GM18519 (cell line): ENCODE results near the gene VIPR1.

Experiments
- ATAC-seq: cut with Tn5 transposase; IDR thresholded peaks from one replicate; pipeline ENCODE4 v1.9.1; 2021; ENCODE audit warnings: mild to moderate bottlenecking, moderate library complexity; ENCODE audit not compliant: unreplicated experiment, low FRiP score

The VIPR1 gene

DNA sequence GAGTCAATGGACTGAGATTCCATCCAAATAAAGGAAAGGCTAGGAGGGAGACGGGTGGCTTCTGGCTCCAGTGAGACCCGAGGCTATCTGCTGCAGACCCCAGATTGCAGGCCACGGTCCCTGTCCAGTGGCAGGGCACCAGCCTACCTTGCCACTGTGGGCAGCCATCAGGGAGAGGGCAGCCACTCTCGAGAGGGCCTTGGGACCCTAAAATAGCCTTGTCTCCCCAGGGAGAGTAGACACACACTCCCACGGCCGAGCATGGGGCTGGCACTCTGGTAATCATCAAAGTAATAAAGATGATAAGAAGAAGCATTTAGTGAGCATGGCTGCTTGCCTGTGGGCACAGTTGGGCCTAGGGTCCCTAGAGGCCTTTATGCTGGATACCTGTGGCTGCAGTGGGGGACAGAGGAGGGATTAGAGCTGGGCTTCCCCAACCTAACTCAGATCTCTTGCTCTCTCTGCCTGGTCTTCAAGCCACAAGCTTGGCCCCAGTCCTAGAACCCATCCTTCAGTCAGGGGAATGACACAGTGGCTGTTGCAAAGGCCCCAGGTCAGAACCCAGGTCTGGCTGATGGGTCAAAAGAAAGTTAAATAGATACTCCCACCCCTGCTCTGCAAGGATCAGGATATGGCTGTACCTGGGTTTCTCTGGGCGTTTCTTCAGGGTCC, 9.2 kb upstream of the VIPR1 start:
- ATAC-seq = no peak

DNA sequence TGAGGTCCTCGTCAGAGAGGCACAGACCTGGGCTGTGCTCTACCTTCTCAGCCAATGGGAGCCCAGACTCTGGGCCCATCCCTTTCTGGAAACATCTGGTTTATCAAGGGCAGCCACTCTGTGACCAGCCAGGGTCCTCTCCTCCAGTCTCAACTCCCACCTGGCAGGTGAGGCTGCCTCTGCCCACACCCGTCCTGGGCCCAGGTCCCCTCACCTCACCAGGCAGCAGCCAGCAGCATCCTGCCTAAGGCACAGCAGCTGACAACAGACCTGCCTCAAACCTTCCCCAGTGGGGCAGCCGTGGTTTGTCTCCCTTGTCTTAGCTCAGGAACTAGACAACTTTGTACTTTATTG, 8.7 kb upstream of the VIPR1 start:
- no peak for ATAC-seq

DNA sequence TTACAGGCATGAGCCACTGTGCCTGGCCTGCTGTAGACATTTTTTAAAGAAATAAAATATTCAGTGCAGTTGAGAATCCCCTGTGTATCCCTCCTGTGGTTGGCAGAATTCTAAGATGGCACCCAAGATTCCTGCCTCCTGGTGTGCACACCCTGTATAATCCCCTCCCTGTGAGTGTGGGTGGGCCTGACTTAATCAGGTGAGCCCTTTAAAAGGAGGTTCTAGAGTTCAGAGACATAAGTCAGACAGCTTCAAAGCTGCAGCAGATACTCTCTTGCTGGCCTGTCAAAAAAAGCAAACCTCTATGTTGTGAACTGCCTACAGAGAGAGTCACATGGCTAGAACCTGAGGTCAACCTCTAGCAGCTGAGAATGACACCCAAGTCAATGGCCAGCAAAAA, 7.0 kb upstream of the VIPR1 start:
- ATAC-seq = no peak

DNA sequence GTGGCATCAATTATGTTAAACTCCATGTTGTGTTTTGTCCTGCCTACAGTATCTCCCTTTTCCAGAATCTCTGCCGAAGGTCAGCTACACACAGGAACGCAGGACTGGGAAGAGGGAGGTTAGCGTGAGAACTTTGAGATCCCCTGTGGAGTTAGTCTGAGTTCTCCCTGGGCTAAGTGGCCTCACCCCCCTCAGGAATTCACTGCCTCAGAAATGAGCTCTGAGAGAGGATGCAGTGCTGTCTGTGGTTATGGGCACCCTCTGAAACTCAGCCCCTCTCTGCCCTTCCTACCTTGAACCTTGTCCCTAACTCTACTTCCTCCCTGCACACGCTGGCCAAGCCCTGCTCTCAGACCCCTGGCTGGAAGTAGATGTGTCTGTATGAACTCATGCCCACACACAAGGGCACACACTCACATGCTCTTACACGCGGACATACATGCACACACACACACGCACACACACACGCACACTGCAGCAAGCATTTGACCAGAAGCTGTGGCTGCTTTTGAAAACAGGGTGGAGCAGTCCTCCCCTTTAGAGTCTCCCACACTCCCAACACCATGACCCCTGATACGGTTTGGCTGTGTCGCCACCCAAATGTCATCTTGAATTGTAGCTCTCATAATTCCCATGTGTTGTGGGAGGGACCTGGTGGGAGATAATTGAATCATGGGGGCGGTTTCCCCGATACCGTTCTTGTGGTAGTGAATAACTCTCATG, 5.3 kb upstream of the VIPR1 start:
- ATAC-seq = no peak

DNA sequence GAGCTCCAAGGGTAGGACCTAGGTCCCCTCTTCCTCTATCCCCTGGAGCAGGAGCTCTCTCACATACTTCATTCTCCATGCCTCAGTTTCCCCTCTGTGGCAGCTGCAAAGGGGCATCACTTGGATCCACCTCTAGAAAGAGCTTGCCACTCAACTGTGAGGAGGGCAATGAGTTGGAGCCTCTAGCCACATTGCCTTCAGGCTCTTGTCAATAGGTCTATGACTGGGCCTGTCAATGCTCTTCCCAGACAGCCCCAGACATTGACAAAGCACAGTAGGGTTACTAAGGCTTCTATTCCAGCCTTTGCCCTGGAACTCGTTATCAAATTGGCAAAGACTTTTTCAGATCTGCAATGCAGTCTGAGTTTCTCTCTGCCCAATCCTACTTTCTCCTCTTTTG, 4.4 kb upstream of the VIPR1 start:
- ATAC-seq = no peak

DNA sequence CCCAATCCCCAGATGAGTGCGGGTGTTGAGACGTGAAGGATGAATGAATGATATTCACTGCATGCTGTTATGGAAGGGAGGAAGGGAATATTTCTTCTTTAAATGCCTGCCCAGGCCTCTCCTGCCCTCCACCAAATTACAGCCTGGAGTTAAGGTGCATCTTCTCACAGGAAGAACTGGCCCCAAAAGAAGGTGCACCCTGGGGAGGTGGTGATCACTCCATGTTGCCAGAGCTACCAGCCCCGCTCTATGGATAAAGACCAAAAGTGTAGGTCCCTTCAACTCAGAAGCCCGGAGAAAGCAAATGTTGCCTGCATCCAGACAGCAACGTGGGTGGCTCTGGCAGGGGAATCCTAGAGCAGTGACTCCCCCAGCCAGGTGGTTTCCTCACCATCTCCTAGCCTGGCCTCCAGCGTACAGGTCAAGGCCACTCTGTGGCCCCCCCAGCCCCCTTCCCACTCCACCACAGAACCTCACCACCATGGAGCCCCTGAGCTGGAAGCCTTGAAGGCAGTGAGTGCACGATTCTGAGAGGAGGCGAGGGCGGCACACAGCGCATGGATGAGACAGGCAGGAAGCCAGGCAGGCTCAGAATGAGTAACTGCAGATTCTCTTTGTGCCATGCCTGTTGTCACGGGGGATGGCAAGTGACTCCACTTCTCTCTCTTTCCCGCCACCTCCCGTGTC, 3.5 kb upstream of the VIPR1 start:
- no peak for ATAC-seq

DNA sequence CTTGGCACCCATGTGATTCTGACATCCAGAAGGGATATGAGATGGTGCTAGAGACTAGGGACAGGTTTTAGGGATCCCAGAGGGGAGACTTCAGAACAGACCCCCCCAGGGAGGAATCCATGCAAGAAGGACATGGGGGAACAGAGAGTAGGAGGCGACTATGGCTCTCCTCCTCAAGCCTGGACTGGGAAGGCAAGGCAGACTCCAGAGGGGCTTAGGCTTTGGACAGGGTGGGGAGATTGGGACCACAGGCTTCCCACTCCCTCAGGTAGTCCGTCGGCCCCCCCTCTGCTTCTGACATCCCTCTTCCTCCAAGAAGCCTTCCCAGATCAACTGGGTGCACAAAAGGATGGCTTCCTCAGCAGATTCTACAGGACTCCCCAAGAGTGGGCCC, 3.0 kb upstream of the VIPR1 start:
- ATAC-seq = no peak

DNA sequence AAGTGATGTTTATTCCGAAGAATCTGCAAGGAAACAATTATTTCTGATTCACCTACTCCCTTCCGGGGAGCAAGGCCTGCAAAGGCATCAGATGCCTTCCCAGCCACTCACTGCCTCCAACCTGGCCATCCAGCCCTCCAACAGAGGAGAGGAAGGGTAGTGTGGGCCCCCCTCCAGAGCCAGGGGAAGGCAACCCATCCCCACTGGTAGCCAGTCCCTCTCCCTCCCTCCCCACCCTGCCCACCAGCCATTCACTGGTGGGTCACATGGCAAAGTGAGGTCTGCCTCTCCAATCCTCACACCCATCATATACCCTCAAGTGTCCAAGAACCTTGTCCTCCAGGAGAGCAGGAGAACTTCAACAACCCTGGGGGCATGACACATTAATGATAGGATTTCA, 2.4 kb upstream of the VIPR1 start:
- ATAC-seq = no peak

DNA sequence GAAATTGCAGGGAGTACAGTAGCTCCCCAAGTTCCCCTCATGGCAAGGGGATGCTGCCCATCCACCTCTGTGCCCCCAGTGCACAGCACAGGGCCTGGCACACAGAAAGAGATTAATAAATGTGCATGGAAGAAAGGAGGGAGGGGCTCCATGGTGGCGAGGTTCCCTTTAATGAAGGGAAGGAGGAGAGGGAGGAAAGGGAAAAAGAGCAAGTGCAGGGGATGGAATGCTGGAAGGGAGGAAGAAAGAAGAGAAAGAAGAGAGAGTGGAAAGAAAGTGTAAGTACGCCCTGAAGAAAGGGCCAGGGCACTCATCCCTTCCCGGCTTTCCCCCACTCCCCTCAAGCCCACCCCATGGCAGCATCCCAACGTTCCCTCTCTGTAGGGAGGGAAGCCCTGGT, 1.5 kb upstream of the VIPR1 start:
- no peak for ATAC-seq

DNA sequence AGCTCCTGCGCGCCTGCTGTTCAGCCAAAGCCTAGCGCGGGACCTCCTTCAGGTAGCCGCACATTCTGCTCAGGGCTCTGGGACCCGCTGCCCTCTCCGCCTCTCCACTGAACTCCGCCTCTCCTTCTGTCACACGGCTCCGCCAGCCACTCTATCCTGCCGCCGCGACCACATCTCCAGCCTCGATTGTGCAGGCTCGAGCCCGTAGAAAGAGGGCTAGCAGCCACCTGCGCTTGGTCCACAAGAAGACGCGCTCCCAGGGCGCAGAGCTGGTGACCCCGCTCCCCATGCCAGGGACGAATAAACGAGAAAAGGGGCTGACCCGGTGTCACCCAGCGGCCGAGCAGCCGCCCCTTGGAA, 1.1 kb upstream of the VIPR1 start:
- ATAC-seq = no peak

DNA sequence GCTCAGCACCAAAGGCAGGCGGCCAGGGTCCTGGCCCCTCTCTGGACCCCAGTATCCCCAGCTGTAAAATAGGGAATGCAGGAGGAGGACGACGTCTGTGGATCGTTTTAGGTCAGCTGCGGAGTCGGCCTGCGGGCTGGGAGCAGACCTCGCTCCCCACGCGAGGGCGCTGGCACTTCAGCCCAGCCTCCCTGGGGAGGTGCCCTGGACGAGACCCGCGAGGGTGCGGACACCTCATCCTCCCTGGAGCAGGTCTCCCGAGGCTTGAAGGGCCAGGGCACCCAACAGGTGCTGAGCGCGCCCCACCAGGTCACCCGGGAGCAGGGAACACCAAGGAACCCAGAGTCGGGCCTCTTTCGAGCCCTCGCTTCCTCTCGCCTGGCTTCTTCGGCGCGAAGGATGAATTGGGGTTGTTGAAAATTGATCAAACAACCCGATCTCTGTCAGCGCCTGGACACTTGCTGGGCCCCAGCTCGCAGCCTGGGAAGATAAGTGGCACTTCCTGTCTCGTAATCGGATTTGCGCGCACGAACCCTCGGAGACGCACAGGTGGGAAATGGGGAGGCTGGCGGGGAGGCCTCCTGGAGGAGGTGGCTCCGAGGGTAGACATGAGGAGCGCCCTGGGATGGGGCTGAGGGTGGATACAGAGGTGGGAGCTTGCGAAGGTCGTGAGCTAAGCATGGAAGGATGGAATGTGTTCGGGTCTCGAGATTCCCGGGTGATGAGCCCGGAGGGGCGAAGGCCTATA, 588 bp upstream of the VIPR1 start:
- no peak for ATAC-seq

DNA sequence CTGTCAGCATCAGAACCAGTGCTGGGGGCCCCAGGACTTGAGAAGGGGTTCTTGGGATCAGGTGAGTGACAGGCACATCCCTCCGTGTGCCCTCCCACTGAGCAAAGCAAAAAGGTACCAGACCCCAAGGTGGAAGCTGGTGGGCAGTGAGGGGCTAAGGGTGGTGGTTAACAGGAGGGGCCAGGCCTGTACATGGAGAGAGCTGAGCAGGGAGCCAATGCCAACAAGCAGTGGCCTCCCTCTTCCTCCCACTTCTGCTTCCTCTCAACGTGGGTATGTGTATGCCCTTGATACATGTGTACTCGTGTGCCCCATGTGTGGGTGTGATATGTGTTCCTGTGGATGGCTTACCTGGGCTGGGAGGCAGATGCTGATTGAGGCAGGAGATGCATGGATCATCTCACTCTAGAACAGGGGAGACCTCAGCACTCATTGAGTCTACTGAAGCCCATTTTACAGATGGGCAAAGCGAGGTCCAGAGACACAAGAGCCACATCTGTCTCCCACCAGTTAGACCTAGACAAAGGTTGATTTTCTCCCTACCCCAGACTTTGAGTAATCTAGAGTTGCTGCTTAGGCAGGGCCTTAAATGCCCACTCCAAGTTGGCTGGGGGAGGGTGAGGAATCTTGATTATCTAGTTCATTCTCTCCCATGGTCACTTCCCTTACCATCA, 945 bp downstream of the VIPR1 start:
- ATAC-seq = no peak

DNA sequence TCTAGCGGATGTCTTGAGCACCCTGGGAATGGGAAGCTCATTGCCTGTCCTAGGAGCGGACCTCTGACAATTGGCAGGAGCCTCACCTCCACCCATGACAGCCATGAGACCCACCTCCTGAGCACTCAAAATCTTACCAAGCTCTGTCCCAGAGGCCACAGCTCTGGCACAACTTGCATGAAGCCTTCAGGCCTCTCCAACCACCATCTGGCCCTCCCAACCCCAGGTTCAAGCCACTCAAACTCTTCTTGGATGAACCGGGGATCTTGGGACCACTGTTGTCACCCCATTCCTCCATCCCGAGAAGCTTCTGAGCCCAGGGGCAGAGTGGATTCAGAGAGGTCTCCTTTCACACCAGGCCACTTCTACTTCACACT, 1.5 kb downstream of the VIPR1 start:
- ATAC-seq = no peak

DNA sequence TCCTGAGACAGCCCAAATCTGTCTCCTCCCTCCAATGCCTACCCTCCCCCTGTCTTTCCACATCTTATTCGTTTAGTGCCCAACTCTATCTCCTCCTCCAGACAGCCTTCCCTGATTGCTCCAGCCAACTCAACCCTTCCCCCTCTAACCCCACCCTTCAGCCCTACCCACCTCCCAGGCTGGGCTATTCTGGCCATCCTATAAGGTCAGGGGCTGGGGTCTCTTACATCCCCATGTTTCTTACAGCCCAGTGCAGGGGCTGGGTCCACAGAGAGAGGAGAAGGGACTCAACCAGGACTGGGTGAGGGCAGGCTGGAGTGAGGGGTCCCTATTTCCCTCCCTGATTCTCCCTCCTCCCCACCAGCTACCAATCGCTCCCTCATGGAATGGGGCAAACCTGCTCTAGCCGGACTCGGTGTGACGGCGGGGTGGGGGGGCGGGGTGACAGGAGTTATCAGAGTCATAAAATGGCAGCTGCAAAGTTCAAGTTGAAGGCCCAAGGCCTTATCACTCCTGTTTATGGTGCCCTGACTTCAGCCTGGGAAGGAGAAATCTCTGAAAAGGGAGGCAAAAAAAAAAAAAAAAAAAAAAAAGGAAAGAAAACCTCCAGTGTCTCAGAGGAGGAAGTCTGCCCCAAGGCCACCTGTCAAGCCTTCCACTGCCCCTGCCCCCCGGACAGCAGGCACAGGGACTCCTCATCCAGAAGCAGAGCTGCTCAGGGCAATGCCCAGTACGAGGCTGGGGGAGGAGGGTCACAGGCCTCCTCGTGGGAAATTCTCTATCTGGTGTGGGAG, 2.1 kb downstream of the VIPR1 start:
- ATAC-seq = no peak

DNA sequence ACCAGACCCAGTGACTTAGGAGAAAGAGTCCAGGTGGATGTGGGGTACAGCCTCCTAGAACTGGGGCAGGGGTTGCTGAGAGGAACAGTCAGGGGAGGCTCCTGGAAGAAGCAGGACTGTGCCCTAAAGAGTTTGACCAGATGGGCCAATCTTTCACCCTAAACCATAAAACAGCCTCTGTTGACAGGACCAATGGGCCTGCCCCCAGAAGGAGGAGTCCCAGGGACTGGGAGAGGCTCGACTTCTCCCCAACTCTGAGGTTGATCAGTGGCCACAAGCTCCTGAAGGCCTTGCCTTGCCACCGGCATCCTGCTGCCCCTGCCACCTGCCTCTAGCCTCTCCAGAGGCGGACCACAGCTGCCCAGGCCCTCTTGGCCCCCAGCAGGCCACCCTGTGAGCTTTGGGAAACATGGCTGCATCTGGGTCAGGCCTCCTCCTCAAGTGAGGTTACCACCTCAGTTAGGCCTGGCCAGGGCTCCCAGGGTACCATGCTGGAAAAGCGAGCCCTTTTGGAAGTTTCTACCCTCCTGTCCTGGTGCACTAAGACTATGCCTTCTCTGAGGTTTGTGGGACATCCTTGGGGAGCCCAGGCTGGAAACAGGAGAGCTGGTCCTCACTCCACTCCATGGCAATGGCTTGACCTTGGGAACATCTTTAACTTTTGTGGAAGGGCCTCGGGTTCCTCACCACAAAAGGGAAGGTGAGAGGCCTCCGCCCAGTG, 2.8 kb downstream of the VIPR1 start:
- no peak for ATAC-seq

DNA sequence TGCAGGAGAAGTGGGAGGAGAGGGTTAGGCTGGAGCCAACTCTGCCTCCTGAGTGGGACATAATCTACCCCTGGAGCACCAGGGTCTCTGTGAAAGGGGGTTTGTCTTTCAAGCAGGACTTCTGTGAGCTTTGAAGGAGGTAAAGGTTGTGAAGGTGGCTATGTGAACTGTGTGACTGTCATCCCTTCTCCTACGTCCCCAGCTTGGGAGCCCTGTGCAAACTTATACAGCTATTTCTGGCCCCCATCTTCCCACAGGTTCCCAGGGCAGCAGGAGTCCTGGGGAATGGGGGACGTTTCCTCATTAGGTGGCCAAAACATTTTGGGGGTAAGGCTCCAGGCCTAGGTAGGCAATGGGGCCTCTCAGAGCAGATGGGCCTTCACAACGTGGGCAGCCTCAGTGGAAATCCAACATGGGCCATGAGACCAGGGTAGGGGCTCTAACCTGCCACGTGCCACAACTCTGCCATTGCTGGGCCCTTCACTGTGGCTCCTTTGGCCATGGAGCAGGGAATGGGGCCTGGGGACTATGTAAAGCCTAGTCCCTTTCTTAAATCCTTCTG, 3.5 kb downstream of the VIPR1 start:
- no peak for ATAC-seq

DNA sequence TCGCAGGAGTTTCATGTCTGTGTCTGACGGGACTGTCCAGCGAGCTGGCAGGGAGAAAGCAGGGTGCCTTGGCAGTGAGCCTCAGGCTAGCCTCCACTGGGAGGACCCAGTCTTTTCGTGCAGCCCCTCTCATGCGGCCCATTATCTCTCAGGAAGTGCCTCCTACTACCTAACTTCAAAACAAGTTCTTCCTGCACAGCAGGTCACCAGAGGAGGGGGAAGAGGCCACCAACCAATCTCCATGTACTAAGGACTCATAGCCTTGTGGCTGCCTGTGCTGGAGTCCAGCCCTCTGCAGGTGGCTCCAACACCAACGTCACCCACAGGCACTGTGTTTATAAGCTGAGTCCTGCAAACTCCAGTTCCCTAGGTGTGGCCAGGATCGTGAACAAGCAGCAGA, 4.8 kb downstream of the VIPR1 start:
- no peak for ATAC-seq

DNA sequence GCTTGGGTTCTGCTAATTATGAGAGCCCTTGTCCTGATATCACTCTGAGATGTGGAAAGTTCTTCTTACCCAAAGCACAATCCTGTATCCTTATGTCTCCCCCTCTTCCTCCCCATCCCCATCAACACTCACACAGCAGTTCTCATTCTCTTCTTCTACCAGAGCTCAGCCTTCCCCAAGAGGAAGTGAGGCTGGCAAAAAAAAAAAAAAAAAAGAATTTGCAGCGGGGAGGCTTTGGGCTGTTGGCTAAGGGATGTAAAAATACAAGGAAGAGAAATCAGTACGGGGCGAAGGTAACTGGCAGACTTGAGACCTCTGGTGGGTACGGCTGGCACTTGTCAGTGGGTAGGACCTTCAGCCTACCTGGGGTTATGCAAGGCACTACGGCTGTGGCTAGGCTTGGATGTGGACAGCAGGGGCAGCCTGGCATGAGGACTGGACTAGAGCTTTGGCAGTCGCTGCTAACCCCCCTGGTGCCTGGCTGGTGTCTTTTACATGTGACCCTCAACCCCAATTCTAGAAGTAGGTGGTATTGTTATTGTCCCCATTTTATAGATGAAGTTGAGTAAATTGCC, 5.4 kb downstream of the VIPR1 start:
- no peak for ATAC-seq

DNA sequence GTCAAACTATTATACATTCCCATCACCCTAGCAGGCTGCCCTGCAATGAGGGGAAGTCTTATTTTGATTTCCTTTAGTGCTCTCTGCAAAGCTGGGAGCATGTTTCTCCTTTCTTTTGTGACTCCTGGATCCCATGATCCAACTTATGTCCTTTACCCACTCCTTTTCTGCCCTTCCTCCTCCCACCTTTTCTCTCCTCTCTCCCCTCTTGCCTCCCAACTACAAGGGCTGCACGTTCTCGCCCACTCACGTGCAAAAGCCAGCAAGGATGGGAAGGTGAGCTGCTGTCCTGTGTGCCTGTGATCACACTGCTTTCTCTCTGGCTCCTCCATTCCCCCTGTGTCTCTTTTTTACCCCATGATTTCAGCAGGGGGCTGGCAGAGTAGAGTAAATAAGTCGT, 6.1 kb downstream of the VIPR1 start:
- ATAC-seq = no peak
